Adrenal gland (tissue), 5 donors: ENCODE data around the gene FXYD1.

ENCODE experiments used
- POLR2A ChIP-seq, 2 donors: fragments of 450-650 bp; IDR thresholded peaks; one replicate each; pipeline ENCODE4 v1.6.1; 2017; ENCODE audit warnings: antibody characterized with exemption in 2 of 2, mild to moderate bottlenecking in 2 of 2, moderate library complexity in 1 of 2
- TF ChIP-seq, protein P1 (sequence below), 6 experiments: fragments of 450-650 bp in 4 of 6; fragments of 200-600 bp in 2 of 6; sonication (generic) in 1 of 6; IDR thresholded peaks; 1 replicate in 5 of 6; 2 replicates in 1 of 6; pipeline versions ENCODE4 v1.5.1 to v1.8.0; 2016 to 2021; ENCODE audit warnings: antibody characterized with exemption in 6 of 6, mild to moderate bottlenecking in 2 of 6, moderate library complexity in 1 of 6
- donor health status: DM: no; HTN: no; CAD: no.

- TF ChIP-seq, protein P1, sequence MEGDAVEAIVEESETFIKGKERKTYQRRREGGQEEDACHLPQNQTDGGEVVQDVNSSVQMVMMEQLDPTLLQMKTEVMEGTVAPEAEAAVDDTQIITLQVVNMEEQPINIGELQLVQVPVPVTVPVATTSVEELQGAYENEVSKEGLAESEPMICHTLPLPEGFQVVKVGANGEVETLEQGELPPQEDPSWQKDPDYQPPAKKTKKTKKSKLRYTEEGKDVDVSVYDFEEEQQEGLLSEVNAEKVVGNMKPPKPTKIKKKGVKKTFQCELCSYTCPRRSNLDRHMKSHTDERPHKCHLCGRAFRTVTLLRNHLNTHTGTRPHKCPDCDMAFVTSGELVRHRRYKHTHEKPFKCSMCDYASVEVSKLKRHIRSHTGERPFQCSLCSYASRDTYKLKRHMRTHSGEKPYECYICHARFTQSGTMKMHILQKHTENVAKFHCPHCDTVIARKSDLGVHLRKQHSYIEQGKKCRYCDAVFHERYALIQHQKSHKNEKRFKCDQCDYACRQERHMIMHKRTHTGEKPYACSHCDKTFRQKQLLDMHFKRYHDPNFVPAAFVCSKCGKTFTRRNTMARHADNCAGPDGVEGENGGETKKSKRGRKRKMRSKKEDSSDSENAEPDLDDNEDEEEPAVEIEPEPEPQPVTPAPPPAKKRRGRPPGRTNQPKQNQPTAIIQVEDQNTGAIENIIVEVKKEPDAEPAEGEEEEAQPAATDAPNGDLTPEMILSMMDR (IDR thresholded peaks at IDR 0.05) = no peak
- TF ChIP-seq POLR2A (IDR thresholded peaks at IDR 0.05) = no peak
Measured at GRCh38 chr19:35127871-35128270, 10.8 kb upstream of the FXYD1 start.
